T-cell (primary cell): Measurements from ENCODE around the gene FABP3. TPM values are rescaled to one million over a fixed set of nuclear protein-coding genes. Genes with fewer than 3 reads are reported as not detected.

ENCODE experiments used
- ATAC-seq, 4 experiments: fragments of 200-7000 bp in 3 of 4; fragments of 150-1000 bp in 1 of 4; cut with Tn5 transposase; replicated peaks in 1 of 4; 1 replicate in 3 of 4; 2 replicates in 1 of 4; pipeline ENCODE4 v1.10.0; 2021; ENCODE audit warnings: moderate library complexity in 3 of 4, mild to moderate bottlenecking in 2 of 4, moderate number of reproducible peaks in 1 of 4
- CTCF ChIA-PET, 2 donors: fragments of 300-600 bp; sonication (Branson Sonifier 250); formaldehyde crosslinking; loops; one replicate each; lab custom pipeline; 2022; ENCODE audit warnings: antibody characterized with exemption in 2 of 2; lab: Charles Lee
- POLR2A ChIA-PET, 2 donors: fragments of 300-600 bp; sonication (Branson Sonifier 250); formaldehyde crosslinking; loops; one replicate each; lab custom pipeline; 2022; ENCODE audit warnings: antibody characterized with exemption in 2 of 2; lab: Charles Lee
- DNase-seq, 35 experiments: peaks; one replicate each; pipeline versions ENCODE4 v3.0.0 to v3.0.0-alpha.2; 2013 to 2023
- H3K27ac ChIP-seq: one replicate; pipeline ENCODE4 v1.5.1; 2013; ENCODE audit warnings: low read length
- H3K27me3 ChIP-seq, 2 experiments: replicated peaks in 1 of 2; 1 replicate in 1 of 2; 2 replicates in 1 of 2; pipeline versions ENCODE4 v1.6.1 to v1.7.0; 2013; ENCODE audit warnings: low read length in 1 of 2, mixed read lengths in 1 of 2; ENCODE audit not compliant: control insufficient read depth in 2 of 2, insufficient read depth in 2 of 2; ENCODE audit errors: extremely low read depth in 1 of 2
- H3K36me3 ChIP-seq, 2 donors: 1 replicate in 1 of 2; 2 replicates in 1 of 2; pipeline versions ENCODE4 v1.6.1 to v1.7.0; 2013; ENCODE audit warnings: low read length in 1 of 2; ENCODE audit not compliant: control insufficient read depth in 2 of 2, insufficient read depth in 1 of 2; ENCODE audit errors: extremely low read depth in 1 of 2
- H3K4me1 ChIP-seq, 2 experiments: 1 replicate in 1 of 2; 2 replicates in 1 of 2; pipeline versions ENCODE4 v1.6.1 to v1.7.0; 2013; ENCODE audit warnings: low read length in 2 of 2, mixed read lengths in 1 of 2; ENCODE audit not compliant: insufficient read depth in 2 of 2, control insufficient read depth in 1 of 2; ENCODE audit errors: extremely low read depth in 1 of 2
- H3K4me3 ChIP-seq, 2 donors: 1 replicate in 1 of 2; 2 replicates in 1 of 2; pipeline versions ENCODE4 v1.5.1 to v1.7.0; 2013; ENCODE audit warnings: mild to moderate bottlenecking in 2 of 2, low read length in 1 of 2, moderate library complexity in 1 of 2; ENCODE audit not compliant: control insufficient read depth in 1 of 2; ENCODE audit errors: extremely low read depth in 1 of 2
- H3K9me3 ChIP-seq: 2 replicates; pipeline ENCODE4 v1.7.0; 2013
- H3K27ac Mint-ChIP-seq, 2 donors: one replicate each; pipeline ENCODE4 v1.8.0; 2020 to 2021; ENCODE audit warnings: mild to moderate bottlenecking in 2 of 2, mixed read lengths in 2 of 2
- H3K27me3 Mint-ChIP-seq, 2 donors: one replicate each; pipeline ENCODE4 v1.8.0; 2021 to 2022; ENCODE audit warnings: mixed read lengths in 2 of 2
- H3K36me3 Mint-ChIP-seq: one replicate; pipeline ENCODE4 v1.8.0; 2021; ENCODE audit warnings: mixed read lengths
- H3K4me1 Mint-ChIP-seq, 3 donors: one replicate each; pipeline ENCODE4 v1.8.0; 2020 to 2022; ENCODE audit warnings: mixed read lengths in 3 of 3, mild to moderate bottlenecking in 1 of 3
- H3K4me3 Mint-ChIP-seq, 3 donors: one replicate each; pipeline ENCODE4 v1.8.0; 2020 to 2022; ENCODE audit warnings: mild to moderate bottlenecking in 3 of 3, mixed read lengths in 3 of 3, moderate library complexity in 3 of 3
- H3K9me3 Mint-ChIP-seq, 3 donors: one replicate each; pipeline ENCODE4 v1.8.0; 2020 to 2022; ENCODE audit warnings: mixed read lengths in 3 of 3
- WGBS: methylation state at CpG from one replicate; pipeline ENCODE4 v1.1.5; 2013; ENCODE audit warnings: missing lambda C conversion rate; ENCODE audit not compliant: insufficient coverage; 5-methylcytosine and 5-hydroxymethylcytosine counted together
- total RNA-seq, 35 experiments: library from RNA in 6 of 35; stranded (reverse) in 6 of 35; fragments of 120-200 nt in 1 of 35; gene quantifications; one replicate each; pipeline versions ENCODE4 v1.2.1 to v1.2.4 and lab custom pipeline; 2013 to 2026

The FABP3 gene
- total RNA-seq, 5 donors from 2014 or later (not counting 1 experiment from before 2014, with no cell fraction given) = 0.53 TPM; not detected in 4

GRCh38 chr1:31361607-31362006 lies 11.3 kb downstream of the FABP3 start:
- H3K36me3 ChIP-seq = peaks cover 0 to 48% of the 10 kb centered on the region in 2 donors
- H3K4me1 ChIP-seq = no peaks in the 10 kb centered on the region
- Mint-ChIP-seq H3K36me3 (peaks cover 64% of the 10 kb centered on the region), H3K27me3 (no peaks in the 10 kb centered on the region), H3K27ac (no peak overlapping the region), H3K4me1 (no peaks in the 10 kb centered on the region), H3K4me3 (no peak overlapping the region), H3K9me3 (no peaks in the 10 kb centered on the region)
- POLR2A ChIA-PET = no interaction called here
- CTCF ChIA-PET = interaction anchor here in 1 of 2 donors (0.6 kb wide), 1 partner anchor 9 kb away, joined by 3 read pairs; no protein-coding TSS in a partner anchor
- H3K4me3 ChIP-seq = no peak overlapping the region
- no peaks in the 10 kb centered on the region for H3K27me3 ChIP-seq
- DNase-seq (no peak), ATAC-seq (no peak)
- H3K9me3 ChIP-seq = no peaks in the 10 kb centered on the region
- 100% methylated on average over 1 of the region's 6 CpGs for WGBS
- no peak overlapping the region for H3K27ac ChIP-seq

GRCh38 chr1:31356427-31356826 lies 16.4 kb downstream of the FABP3 start:
- Histone ChIP-seq H3K27me3 (no peaks in the 10 kb centered on the region), H3K4me1 (no peaks in the 10 kb centered on the region), H3K27ac (no peak overlapping the region), H3K4me3 (no peak overlapping the region), H3K36me3 (peaks cover 0 to 43% of the 10 kb centered on the region in 2 donors), H3K9me3 (no peaks in the 10 kb centered on the region)
- H3K4me1 Mint-ChIP-seq = no peaks in the 10 kb centered on the region
- ChIA-PET CTCF (no interaction called here), POLR2A (no interaction called here)
- H3K27me3 Mint-ChIP-seq = no peaks in the 10 kb centered on the region
- H3K36me3 Mint-ChIP-seq = peaks cover 64% of the 10 kb centered on the region
- no CpG with 5 or more reads among the region's 2 CpGs for WGBS
- no peaks in the 10 kb centered on the region for H3K9me3 Mint-ChIP-seq
- DNase-seq (no peak), ATAC-seq (no peak)
- no peak overlapping the region for H3K27ac Mint-ChIP-seq
- H3K4me3 Mint-ChIP-seq = no peak overlapping the region

- H3K9me3 Mint-ChIP-seq = no peaks in the 10 kb centered on the region
- POLR2A ChIA-PET = no interaction called here
- no peak overlapping the region for H3K27ac Mint-ChIP-seq
- no peaks in the 10 kb centered on the region for H3K9me3 ChIP-seq
- H3K4me3 ChIP-seq = no peak overlapping the region
- no peaks in the 10 kb centered on the region for H3K4me1 Mint-ChIP-seq
- H3K36me3 Mint-ChIP-seq = peaks cover 65% of the 10 kb centered on the region
- H3K36me3 ChIP-seq = peaks cover 0 to 38% of the 10 kb centered on the region in 2 donors
- H3K27ac ChIP-seq = no peak overlapping the region
- CTCF ChIA-PET = no interaction called here
- H3K27me3 ChIP-seq = no peaks in the 10 kb centered on the region
- no peak overlapping the region for H3K4me3 Mint-ChIP-seq
- no peak for DNase-seq
- ATAC-seq = no peak
- H3K4me1 ChIP-seq = no peaks in the 10 kb centered on the region
- no peaks in the 10 kb centered on the region for H3K27me3 Mint-ChIP-seq
- no CpG with 5 or more reads among the region's 3 CpGs for WGBS
Measured at GRCh38 chr1:31354283-31354682, 18.6 kb downstream of the FABP3 start.

- H3K4me3 ChIP-seq = no peak overlapping the region
- H3K36me3 ChIP-seq = peaks cover 0 to 54% of the 10 kb centered on the region in 2 donors
- Mint-ChIP-seq H3K9me3 (no peaks in the 10 kb centered on the region), H3K36me3 (peaks cover 58% of the 10 kb centered on the region), H3K4me3 (no peak overlapping the region), H3K4me1 (no peaks in the 10 kb centered on the region), H3K27me3 (no peaks in the 10 kb centered on the region), H3K27ac (no peak overlapping the region)
- no peaks in the 10 kb centered on the region for H3K9me3 ChIP-seq
- no peaks in the 10 kb centered on the region for H3K27me3 ChIP-seq
- H3K27ac ChIP-seq = no peak overlapping the region
- no CpG with 5 or more reads among the region's 1 CpG for WGBS
- no peaks in the 10 kb centered on the region for H3K4me1 ChIP-seq
- DNase-seq = no peak
- ChIA-PET POLR2A (no interaction called here), CTCF (no interaction called here)
- no peak for ATAC-seq
Measured at GRCh38 chr1:31348449-31348848, 24.4 kb downstream of the FABP3 start.

GRCh38 chr1:31346785-31347184 lies 26.1 kb downstream of the FABP3 start:
- Histone ChIP-seq H3K4me3 (no peak overlapping the region), H3K36me3 (peaks cover 0 to 54% of the 10 kb centered on the region in 2 donors), H3K27me3 (no peaks in the 10 kb centered on the region), H3K4me1 (no peaks in the 10 kb centered on the region), H3K27ac (no peak overlapping the region), H3K9me3 (no peaks in the 10 kb centered on the region)
- H3K27me3 Mint-ChIP-seq = no peaks in the 10 kb centered on the region
- ChIA-PET POLR2A (no interaction called here), CTCF (no interaction called here)
- no peak for ATAC-seq
- DNase-seq = no peak
- H3K36me3 Mint-ChIP-seq = peaks cover 58% of the 10 kb centered on the region
- H3K9me3 Mint-ChIP-seq = no peaks in the 10 kb centered on the region
- H3K27ac Mint-ChIP-seq = no peak overlapping the region
- no peak overlapping the region for H3K4me3 Mint-ChIP-seq
- no peaks in the 10 kb centered on the region for H3K4me1 Mint-ChIP-seq

- CTCF ChIA-PET = no interaction called here
- H3K27ac Mint-ChIP-seq = no peak overlapping the region
Measured at GRCh38 chr1:31345635-31346034, 27.2 kb downstream of the FABP3 start.

GRCh38 chr1:31344503-31344902 lies 28.4 kb downstream of the FABP3 start:
- no peaks in the 10 kb centered on the region for H3K27me3 Mint-ChIP-seq
- H3K4me1 Mint-ChIP-seq = no peaks in the 10 kb centered on the region
- no peaks in the 10 kb centered on the region for H3K4me1 ChIP-seq
- ChIA-PET CTCF (no interaction called here), POLR2A (no interaction called here)
- H3K9me3 Mint-ChIP-seq = no peaks in the 10 kb centered on the region
- H3K27me3 ChIP-seq = no peaks in the 10 kb centered on the region
- no peak overlapping the region for H3K27ac Mint-ChIP-seq
- H3K36me3 ChIP-seq = peaks cover 0 to 42% of the 10 kb centered on the region in 2 donors
- no peak overlapping the region for H3K4me3 Mint-ChIP-seq
- no peak overlapping the region for H3K27ac ChIP-seq
- H3K9me3 ChIP-seq = no peaks in the 10 kb centered on the region
- H3K36me3 Mint-ChIP-seq = peaks cover 47% of the 10 kb centered on the region
- no peak overlapping the region for H3K4me3 ChIP-seq
- no peak for ATAC-seq
- 57% methylated on average over 1 of the region's 1 CpG for WGBS
- DNase-seq = no peak

More at GRCh38 chr1:31345635-31346034, 27.2 kb downstream of the FABP3 start:
- ATAC-seq (no peak), DNase-seq (no peak)
- Histone ChIP-seq H3K9me3 (no peaks in the 10 kb centered on the region), H3K27me3 (no peaks in the 10 kb centered on the region), H3K4me1 (no peaks in the 10 kb centered on the region), H3K36me3 (peaks cover 0 to 47% of the 10 kb centered on the region in 2 donors), H3K27ac (no peak overlapping the region), H3K4me3 (no peak overlapping the region)
- POLR2A ChIA-PET = no interaction called here
- Mint-ChIP-seq H3K27me3 (no peaks in the 10 kb centered on the region), H3K36me3 (peaks cover 50% of the 10 kb centered on the region), H3K4me3 (no peak overlapping the region), H3K4me1 (no peaks in the 10 kb centered on the region), H3K9me3 (no peaks in the 10 kb centered on the region)
- no CpG with 5 or more reads among the region's 2 CpGs for WGBS
